ENCODE results near the gene MRPL24. TPM values are rescaled to one million over a fixed set of nuclear protein-coding genes. Genes with fewer than 3 reads are reported as not detected.

MRPL24 gene
- total and polyA plus RNA-seq, 9 of the 15 experiments (the other 6 are each of a cell fraction or from before 2014, with no cell fraction given): 74.3 to 267 (median 113) TPM

GRCh38 chr1:156689035-156689952, 51.6 kb downstream of the MRPL24 start (continued):
- TF ChIP-seq MCM7 (IDR thresholded peaks at IDR 0.05) (no peak), FOXJ3 (CRISPR knock-in tag; IDR thresholded peaks at IDR 0.05) (no peak), EP400 (IDR thresholded peaks at IDR 0.05) (no peak; the same call in 1 of the 2 replicates), FOXK2 (conservative IDR thresholded peaks at IDR 0.05 in 1 of 2, IDR thresholded peaks at IDR 0.05 in 1 of 2; ENCODE audit: low read depth in 2 of 2) (no peak; a peak in 1 of 4 replicates), HMGXB4 (CRISPR knock-in tag; IDR thresholded peaks at IDR 0.05) (0 out of 2 replicates have a peak, but pooled peaks have one; percentile 42), DLX4 (CRISPR knock-in tag; IDR thresholded peaks at IDR 0.05) (no peak), NFYB (IDR thresholded peaks at IDR 0.05; ENCODE audit: extremely low read depth, insufficient read length) (no peak), EP300 (IDR thresholded peaks at IDR 0.05; ENCODE audit: low read length) (0 out of 2 replicates have a peak, but pooled peaks have one; percentile 12), RBM25 (IDR thresholded peaks at IDR 0.05; ENCODE audit: low read depth, low read length, severe bottlenecking) (no peak), KLF16 (IDR thresholded peaks at IDR 0.05) (0 out of 2 replicates have a peak, but pooled peaks have one; percentile 11), ERF (CRISPR knock-in tag; IDR thresholded peaks at IDR 0.05) (no peak), RBM15 (IDR thresholded peaks at IDR 0.05; ENCODE audit: insufficient read depth, low read length) (no peak), RBM22 (IDR thresholded peaks at IDR 0.05; ENCODE audit: low read depth, low read length, poor library complexity, severe bottlenecking) (no peak), ZBTB34 (CRISPR knock-in tag; IDR thresholded peaks at IDR 0.05) (no peak), CREM (IDR thresholded peaks at IDR 0.05; ENCODE audit: low read depth) (no peak), ZNF740 (CRISPR knock-in tag; IDR thresholded peaks at IDR 0.05) (no peak), ZNF740 (tag; IDR thresholded peaks at IDR 0.05) (no peak), BRD4 (IDR thresholded peaks at IDR 0.05) (no peak), SRSF3 (IDR thresholded peaks at IDR 0.05; ENCODE audit: insufficient read depth, low read length) (no peak), ZNF274 (IDR thresholded peaks at IDR 0.05; ENCODE audit: borderline replicate concordance, low read depth, low read length) (no peak), KDM1A (IDR thresholded peaks at IDR 0.05) (no peak), NELFE (IDR thresholded peaks at IDR 0.05; ENCODE audit: insufficient read depth, insufficient read length) (no peak), HDGF (IDR thresholded peaks at IDR 0.05) (no peak), OTX1 (CRISPR knock-in tag; IDR thresholded peaks at IDR 0.05) (no peak), PTRF (tag; IDR thresholded peaks at IDR 0.05) (no peak), NFRKB (IDR thresholded peaks at IDR 0.05; ENCODE audit: low read depth) (no peak)
